ENCODE results near the gene CDC25B. TPM values are rescaled to one million over a fixed set of nuclear protein-coding genes. Genes with fewer than 3 reads are reported as not detected.

CDC25B gene
- total and polyA plus RNA-seq, 2 of the 13 experiments (the other 11 are each of a cell fraction or from before 2014, with no cell fraction given), result 14.5 to 19.4 TPM

- peak; percentile 30; the same call in 1 of the 2 replicates for TF ChIP-seq ZBTB44 (CRISPR knock-in tag; IDR thresholded peaks at IDR 0.05)
- TF ChIP-seq SRSF1 (optimal IDR thresholded peaks at IDR 0.05; ENCODE audit: low read depth, low read length), result no peak
- peak; percentile 78 for TF ChIP-seq SPEN (CRISPR knock-in tag; IDR thresholded peaks at IDR 0.05; ENCODE audit: low read depth)
- TF ChIP-seq ZNF598 (CRISPR knock-in tag; IDR thresholded peaks at IDR 0.05; ENCODE audit: borderline replicate concordance), result no peak
- TF ChIP-seq KAT8 (CRISPR knock-in tag; IDR thresholded peaks at IDR 0.05), result peak; percentile 64
- TF ChIP-seq KDM3A (CRISPR knock-in tag; IDR thresholded peaks at IDR 0.05; ENCODE audit: low read depth), result peak; percentile 44; the same call in 1 of the 2 replicates
- no peak for TF ChIP-seq ZNF557 (CRISPR knock-in tag; IDR thresholded peaks at IDR 0.05)
- TF ChIP-seq GLMP (CRISPR knock-in tag; IDR thresholded peaks at IDR 0.05; ENCODE audit: borderline replicate concordance), result no peak
- TF ChIP-seq JUND (CRISPR knock-in tag; IDR thresholded peaks at IDR 0.05), result no peak
- TF ChIP-seq ZNF678 (CRISPR knock-in tag; IDR thresholded peaks at IDR 0.05), result 0 out of 2 replicates have a peak, but pooled peaks have one; percentile 25
- TF ChIP-seq MED13 (CRISPR knock-in tag; IDR thresholded peaks at IDR 0.05), result no peak
- TF ChIP-seq ZNF569 (CRISPR knock-in tag; IDR thresholded peaks at IDR 0.05; ENCODE audit: borderline replicate concordance), result no peak
- peak; percentile 45; the same call in 1 of the 2 replicates for TF ChIP-seq CBFB (CRISPR knock-in tag; IDR thresholded peaks at IDR 0.05)
- TF ChIP-seq ZNF142 (CRISPR knock-in tag; IDR thresholded peaks at IDR 0.05), result peak; percentile 93
- no peak for TF ChIP-seq ZBTB7A (CRISPR knock-in tag; IDR thresholded peaks at IDR 0.05)
- no peak for TF ChIP-seq SRY (CRISPR knock-in tag; IDR thresholded peaks at IDR 0.05)
- TF ChIP-seq FLYWCH1 (CRISPR knock-in tag; IDR thresholded peaks at IDR 0.05), result no peak
- 0 out of 2 replicates have a peak, but pooled peaks have one; percentile 34 for TF ChIP-seq MXD4 (CRISPR knock-in tag; IDR thresholded peaks at IDR 0.05)
- TF ChIP-seq ZNF614 (CRISPR knock-in tag; IDR thresholded peaks at IDR 0.05; ENCODE audit: borderline replicate concordance), result no peak
- TF ChIP-seq ATF7-NPFF (CRISPR knock-in tag; IDR thresholded peaks at IDR 0.05; ENCODE audit: low read depth), result peak; percentile 84; the same call in 1 of the 2 replicates
- TF ChIP-seq JUN (CRISPR knock-in tag; IDR thresholded peaks at IDR 0.05), result no peak
- no peak for TF ChIP-seq CCDC6 (CRISPR knock-in tag; IDR thresholded peaks at IDR 0.05)
- 0 out of 2 replicates have a peak, but pooled peaks have one; percentile 51 for TF ChIP-seq ZNF766 (CRISPR knock-in tag; IDR thresholded peaks at IDR 0.05; ENCODE audit: borderline replicate concordance)
Measured at GRCh38 chr20:3786665-3787323, 9.3 kb upstream of the CDC25B start, which contains the start of gene CENPB (continued).

Measured in HepG2 (cell line).